Keratinocyte (primary cell): Measurements from ENCODE around the gene ELAVL3. TPM values are rescaled to one million over a fixed set of nuclear protein-coding genes. Genes with fewer than 3 reads are reported as not detected.

ENCODE experiments used
- DNase-seq: peaks from one replicate; pipeline ENCODE4 v3.0.0-alpha.2; 2011; ENCODE audit warnings: low read depth, missing footprints, low spot score
- FAIRE-seq: peaks from 2 replicates; lab custom pipeline; 2011; peaks lifted over from hg19 to GRCh38; lab: Jason Lieb, UNC
- H2AFZ ChIP-seq: 2 replicates; pipeline ENCODE4 v1.6.0; 2012; ENCODE audit warnings: low read length, control low read depth, inconsistent platforms; ENCODE audit not compliant: control insufficient read depth
- H3K27ac ChIP-seq: 2 replicates; pipeline ENCODE4 v1.5.1; 2011; ENCODE audit warnings: low read length; ENCODE audit not compliant: control insufficient read depth, insufficient read depth
- H3K27me3 ChIP-seq: 3 replicates; pipeline ENCODE4 v1.6.0; 2011; ENCODE audit warnings: low read length; ENCODE audit not compliant: control insufficient read depth, insufficient read depth; ENCODE audit errors: extremely low read depth
- H3K36me3 ChIP-seq, 2 experiments: 2 replicates in 1 of 2; 3 replicates in 1 of 2; pipeline ENCODE4 v1.5.1; 2011; ENCODE audit warnings: low read length in 2 of 2, mild to moderate bottlenecking in 1 of 2; ENCODE audit not compliant: control insufficient read depth in 2 of 2, insufficient read depth in 2 of 2; ENCODE audit errors: extremely low read depth in 1 of 2
- H3K4me1 ChIP-seq: 3 replicates; pipeline ENCODE4 v1.5.1; 2011; ENCODE audit warnings: low read length; ENCODE audit not compliant: control insufficient read depth, insufficient read depth; ENCODE audit errors: extremely low read depth
- H3K4me2 ChIP-seq: 3 replicates; pipeline ENCODE4 v1.6.0; 2011; ENCODE audit warnings: low read depth, low read length; ENCODE audit not compliant: control insufficient read depth, insufficient read depth; ENCODE audit errors: extremely low read depth
- H3K4me3 ChIP-seq, 3 experiments: fragments of 200-600 bp in 1 of 3; sonication (generic) in 1 of 3; 2 replicates in 2 of 3; 3 replicates in 1 of 3; pipeline ENCODE4 v1.5.1; 2011 to 2016; ENCODE audit warnings: low read length in 3 of 3, mild to moderate bottlenecking in 3 of 3, control low read depth in 2 of 3, inconsistent platforms in 1 of 3, low read depth in 1 of 3, mixed read lengths in 1 of 3, mixed run types in 1 of 3, moderate library complexity in 1 of 3; ENCODE audit not compliant: control insufficient read depth in 2 of 3, insufficient read depth in 2 of 3; ENCODE audit errors: extremely low read depth in 1 of 3
- H3K79me2 ChIP-seq: 2 replicates; pipeline ENCODE4 v1.6.0; 2012; ENCODE audit warnings: low read length; ENCODE audit not compliant: control insufficient read depth, insufficient read depth
- H3K9ac ChIP-seq: 3 replicates; pipeline ENCODE4 v1.6.0; 2011; ENCODE audit warnings: low read length; ENCODE audit not compliant: control insufficient read depth, insufficient read depth; ENCODE audit errors: extremely low read depth
- H3K9me1 ChIP-seq: 3 replicates; pipeline ENCODE4 v1.6.0; 2011; ENCODE audit warnings: low read length; ENCODE audit not compliant: control insufficient read depth, insufficient read depth; ENCODE audit errors: extremely low read depth
- H3K9me3 ChIP-seq: 2 replicates; pipeline ENCODE4 v1.5.1; 2012; ENCODE audit warnings: low read depth, low read length; ENCODE audit not compliant: control insufficient read depth
- H4K20me1 ChIP-seq: 3 replicates; pipeline ENCODE4 v1.6.0; 2011; ENCODE audit warnings: low read length; ENCODE audit not compliant: control insufficient read depth, insufficient read depth; ENCODE audit errors: extremely low read depth
- CTCF ChIP-seq, 3 experiments: IDR thresholded peaks in 1 of 3; conservative IDR thresholded peaks in 1 of 3; optimal IDR thresholded peaks in 1 of 3; 2 replicates in 2 of 3; 3 replicates in 1 of 3; pipeline versions ENCODE3 to v1.5.1; 2011; ENCODE audit warnings: low read length in 3 of 3, mild to moderate bottlenecking in 3 of 3, moderate library complexity in 2 of 3, control low read depth in 1 of 3, inconsistent platforms in 1 of 3; ENCODE audit not compliant: insufficient read depth in 2 of 3; ENCODE audit errors: extremely low read depth in 1 of 3
- EZH2 ChIP-seq: IDR thresholded peaks from one replicate; pipeline ENCODE4 v1.6.1; 2012; ENCODE audit warnings: inconsistent platforms, mild to moderate bottlenecking, low read length, moderate library complexity
- dilution Hi-C: fragments of 300-500 bp; cut with MboI; formaldehyde crosslinking; loops from one replicate; pipeline ENCODE4 v1.7.0; 2020; ENCODE audit warnings: low sequenced_read_pairs; ENCODE audit not compliant: extremely low pct_ligation_motif_present
- polyA plus RNA-seq, 5 experiments: library from polyadenylated mRNA; depleted of rRNA in 3 of 5; stranded (reverse) in 3 of 5; stranded (forward) in 1 of 5; unstranded in 1 of 5; fragments of >200 nt; gene quantifications; 1 replicate in 1 of 5; 2 replicates in 3 of 5; 3 replicates in 1 of 5; pipeline versions ENCODE4 v1.2.1 to v1.2.3, GENCODE V29; 2011 to 2012; ENCODE audit warnings: missing spikeins in 2 of 5, low read depth in 1 of 5, low replicate concordance in 1 of 5

The ELAVL3 gene
- polyA plus RNA-seq, 1 donor (not counting 4 experiments of a cell fraction or from before 2014, with no cell fraction given): not detected

GRCh38 chr19:11418094-11418548 lies 62.7 kb downstream of the ELAVL3 start:
- DNase-seq (no peak), FAIRE-seq (no peak)
- dilution Hi-C loops: no loop called here
- H3K4me3 ChIP-seq: no peak overlapping the region
- no peaks in the 10 kb centered on the region for H3K9me3 ChIP-seq
- no peaks in the 10 kb centered on the region for H4K20me1 ChIP-seq
- peaks cover 15% of the 10 kb centered on the region for H3K4me1 ChIP-seq
- H3K27me3 ChIP-seq: peaks cover 51% of the 10 kb centered on the region
- no peaks in the 10 kb centered on the region for H3K79me2 ChIP-seq
- H3K27ac ChIP-seq: no peak overlapping the region
- no peak overlapping the region for H2AFZ ChIP-seq
- no peak overlapping the region for H3K9ac ChIP-seq
- no peaks in the 10 kb centered on the region for H3K9me1 ChIP-seq
- TF ChIP-seq EZH2 (no peak), CTCF (optimal IDR thresholded peaks at IDR 0.05 in 1 of 3, IDR thresholded peaks at IDR 0.05 in 1 of 3, conservative IDR thresholded peaks at IDR 0.05 in 1 of 3; ENCODE audit: extremely low read depth in 1 of 3, insufficient read depth in 2 of 3, low read length in 3 of 3) (no peak)
- H3K4me2 ChIP-seq: no peak overlapping the region
- no peaks in the 10 kb centered on the region for H3K36me3 ChIP-seq

- TF ChIP-seq CTCF (optimal IDR thresholded peaks at IDR 0.05 in 1 of 3, IDR thresholded peaks at IDR 0.05 in 1 of 3, conservative IDR thresholded peaks at IDR 0.05 in 1 of 3; ENCODE audit: extremely low read depth in 1 of 3, insufficient read depth in 2 of 3, low read length in 3 of 3): no peak
- TF ChIP-seq EZH2: no peak
- H3K36me3 ChIP-seq: no peaks in the 10 kb centered on the region
- no peaks in the 10 kb centered on the region for H3K9me3 ChIP-seq
- no peak overlapping the region for H3K27ac ChIP-seq
- FAIRE-seq (no peak), DNase-seq (no peak)
- dilution Hi-C loops: no loop called here
- H3K79me2 ChIP-seq: no peaks in the 10 kb centered on the region
- peaks cover 7% of the 10 kb centered on the region for H3K4me1 ChIP-seq
- no peak overlapping the region for H3K4me2 ChIP-seq
- H3K27me3 ChIP-seq: peaks cover 41% of the 10 kb centered on the region
- H2AFZ ChIP-seq: no peak overlapping the region
- no peaks in the 10 kb centered on the region for H3K9me1 ChIP-seq
- no peak overlapping the region for H3K4me3 ChIP-seq
- no peak overlapping the region for H3K9ac ChIP-seq
- no peaks in the 10 kb centered on the region for H4K20me1 ChIP-seq
These were observed 64.3 kb downstream of the ELAVL3 start for GRCh38 chr19:11416346-11417052.
